Prostate gland (tissue), 2 donors: ENCODE results near the gene GOLGA8A.

Experiments
- CTCF ChIP-seq, 4 experiments: fragments of 200-600 bp in 2 of 4; fragments of 450-650 bp in 2 of 4; sonication (generic) in 2 of 4; IDR thresholded peaks; 1 replicate in 3 of 4; 2 replicates in 1 of 4; pipeline ENCODE4 v1.5.1; 2016 to 2019; ENCODE audit warnings: antibody characterized with exemption in 4 of 4, mild to moderate bottlenecking in 2 of 4, moderate library complexity in 2 of 4
- POLR2A ChIP-seq: fragments of 450-650 bp; IDR thresholded peaks from one replicate; pipeline ENCODE4 v1.6.1; 2016; ENCODE audit warnings: antibody characterized with exemption, mild to moderate bottlenecking

- TF ChIP-seq POLR2A: no peak
- no peak for TF ChIP-seq CTCF (IDR thresholded peaks at IDR 0.05)
Measured at GRCh38 chr15:34483644-34484043, 46.0 kb upstream of the GOLGA8A start.
